HEK293T (cell line): ENCODE results near the gene POU6F2.

Source experiments
- FOXA1 ChIP-seq: fragments of 450-650 bp; IDR thresholded peaks from 2 replicates; pipeline ENCODE4 v1.6.1; 2016; ENCODE audit warnings: mild to moderate bottlenecking
- FOXM1 ChIP-seq: fragments of 450-650 bp; IDR thresholded peaks from 2 replicates; pipeline ENCODE4 v1.6.1; 2017; ENCODE audit warnings: mild to moderate bottlenecking, borderline replicate concordance
- NFRKB ChIP-seq: fragments of 450-650 bp; IDR thresholded peaks from 2 replicates; pipeline ENCODE4 v1.6.1; 2016; ENCODE audit warnings: mild to moderate bottlenecking, moderate library complexity
- SP1 ChIP-seq: fragments of 450-650 bp; IDR thresholded peaks from 2 replicates; pipeline ENCODE4 v1.6.1; 2017
- SUZ12 ChIP-seq: fragments of 450-650 bp; IDR thresholded peaks from 2 replicates; pipeline ENCODE4 v1.6.1; 2016; ENCODE audit warnings: mild to moderate bottlenecking

- TF ChIP-seq SP1, result no peak
- TF ChIP-seq FOXM1, result no peak
- TF ChIP-seq SUZ12, result no peak
- TF ChIP-seq FOXA1, result no peak
- TF ChIP-seq NFRKB, result no peak
Measured at GRCh38 chr7:39394105-39394680, 416.5 kb downstream of the POU6F2 start.
